Measurements from ENCODE around the gene TBC1D22A. TPM values are rescaled to one million over a fixed set of nuclear protein-coding genes. Genes with fewer than 3 reads are reported as not detected.

TBC1D22A gene
- total RNA-seq, 3 donors from 2014 or later: 19.0 to 23.6 (median 23.6) TPM

DNA sequence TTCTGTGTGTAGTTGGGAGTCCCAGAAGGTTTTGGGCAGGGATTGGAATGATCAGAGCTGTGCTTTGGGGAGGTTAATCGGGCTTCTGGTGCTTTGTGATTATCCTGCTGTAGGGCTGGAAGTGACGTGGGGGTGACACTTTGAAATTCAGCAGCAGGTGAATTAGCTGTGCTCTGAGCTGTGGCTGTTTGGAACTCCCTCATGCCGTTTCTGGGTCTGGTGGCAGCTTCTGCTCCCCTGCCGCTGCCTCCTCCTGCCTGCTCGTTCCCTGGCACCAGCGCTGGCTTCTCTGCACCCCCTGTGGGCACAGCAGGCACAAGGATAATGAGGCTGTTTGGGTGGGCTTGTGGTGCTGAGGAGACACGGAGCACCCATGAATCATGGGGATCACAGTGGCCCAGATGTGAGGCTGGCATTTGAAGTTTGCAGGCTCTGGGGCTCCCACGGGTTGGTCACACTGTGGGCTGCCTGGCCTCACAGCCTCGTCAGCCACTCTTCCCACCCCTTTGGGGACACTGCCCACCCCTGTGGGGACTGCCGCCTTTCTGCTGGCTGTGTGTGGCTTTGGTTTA is 49.7 kb downstream of the TBC1D22A start:
- intact Hi-C loops (cut with DNase I; ENCODE audit: low total_unique reads): no loop called here
- TF ChIP-seq, protein P1, sequence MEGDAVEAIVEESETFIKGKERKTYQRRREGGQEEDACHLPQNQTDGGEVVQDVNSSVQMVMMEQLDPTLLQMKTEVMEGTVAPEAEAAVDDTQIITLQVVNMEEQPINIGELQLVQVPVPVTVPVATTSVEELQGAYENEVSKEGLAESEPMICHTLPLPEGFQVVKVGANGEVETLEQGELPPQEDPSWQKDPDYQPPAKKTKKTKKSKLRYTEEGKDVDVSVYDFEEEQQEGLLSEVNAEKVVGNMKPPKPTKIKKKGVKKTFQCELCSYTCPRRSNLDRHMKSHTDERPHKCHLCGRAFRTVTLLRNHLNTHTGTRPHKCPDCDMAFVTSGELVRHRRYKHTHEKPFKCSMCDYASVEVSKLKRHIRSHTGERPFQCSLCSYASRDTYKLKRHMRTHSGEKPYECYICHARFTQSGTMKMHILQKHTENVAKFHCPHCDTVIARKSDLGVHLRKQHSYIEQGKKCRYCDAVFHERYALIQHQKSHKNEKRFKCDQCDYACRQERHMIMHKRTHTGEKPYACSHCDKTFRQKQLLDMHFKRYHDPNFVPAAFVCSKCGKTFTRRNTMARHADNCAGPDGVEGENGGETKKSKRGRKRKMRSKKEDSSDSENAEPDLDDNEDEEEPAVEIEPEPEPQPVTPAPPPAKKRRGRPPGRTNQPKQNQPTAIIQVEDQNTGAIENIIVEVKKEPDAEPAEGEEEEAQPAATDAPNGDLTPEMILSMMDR (IDR thresholded peaks at IDR 0.05): no peak
- TF ChIP-seq POLR2A (IDR thresholded peaks at IDR 0.05) (no peak), POLR2AphosphoS5 (IDR thresholded peaks at IDR 0.05) (no peak)

DNA sequence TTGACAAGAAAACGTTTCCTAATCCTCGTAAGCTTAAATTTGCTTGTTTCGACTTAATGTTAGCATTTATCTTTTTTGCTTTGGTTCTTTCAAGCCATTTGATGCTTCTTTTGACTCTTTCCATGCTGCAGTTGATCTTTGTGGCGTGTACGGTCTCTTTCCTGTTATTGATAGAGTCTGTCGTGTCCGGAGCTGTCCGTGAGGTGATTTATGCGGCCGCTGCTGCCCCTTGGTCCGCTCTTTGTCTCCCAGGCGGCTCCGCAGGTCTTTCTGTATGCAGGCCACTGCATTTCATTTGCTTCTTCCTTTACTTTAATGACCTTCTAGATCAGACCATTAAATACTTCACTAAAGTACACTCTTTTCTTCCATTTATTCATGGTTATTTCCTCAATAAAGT is 50.3 kb downstream of the TBC1D22A start:
- Histone ChIP-seq H3K27me3 (no peaks in the 10 kb centered on the region), H3K27ac (no peak overlapping the region), H3K9me3 (no peaks in the 10 kb centered on the region), H3K4me3 (no peak overlapping the region), H3K4me1 (no peaks in the 10 kb centered on the region), H3K36me3 (no peaks in the 10 kb centered on the region)
- no peak for TF ChIP-seq POLR2A (IDR thresholded peaks at IDR 0.05)
- TF ChIP-seq, protein P1 (IDR thresholded peaks at IDR 0.05): no peak
- TF ChIP-seq POLR2AphosphoS5 (IDR thresholded peaks at IDR 0.05): no peak
- intact Hi-C loops (cut with DNase I; ENCODE audit: low total_unique reads): no loop called here
- no peak for DNase-seq (ENCODE audit: low spot score in 2 of 2)

More for the DNA sequence above, 49.7 kb downstream of the TBC1D22A start:
- no peak for DNase-seq (ENCODE audit: low spot score in 2 of 2)
- Histone ChIP-seq H3K27ac (no peak overlapping the region), H3K4me3 (no peak overlapping the region), H3K4me1 (no peaks in the 10 kb centered on the region), H3K9me3 (no peaks in the 10 kb centered on the region), H3K36me3 (no peaks in the 10 kb centered on the region), H3K27me3 (no peaks in the 10 kb centered on the region)

DNA sequence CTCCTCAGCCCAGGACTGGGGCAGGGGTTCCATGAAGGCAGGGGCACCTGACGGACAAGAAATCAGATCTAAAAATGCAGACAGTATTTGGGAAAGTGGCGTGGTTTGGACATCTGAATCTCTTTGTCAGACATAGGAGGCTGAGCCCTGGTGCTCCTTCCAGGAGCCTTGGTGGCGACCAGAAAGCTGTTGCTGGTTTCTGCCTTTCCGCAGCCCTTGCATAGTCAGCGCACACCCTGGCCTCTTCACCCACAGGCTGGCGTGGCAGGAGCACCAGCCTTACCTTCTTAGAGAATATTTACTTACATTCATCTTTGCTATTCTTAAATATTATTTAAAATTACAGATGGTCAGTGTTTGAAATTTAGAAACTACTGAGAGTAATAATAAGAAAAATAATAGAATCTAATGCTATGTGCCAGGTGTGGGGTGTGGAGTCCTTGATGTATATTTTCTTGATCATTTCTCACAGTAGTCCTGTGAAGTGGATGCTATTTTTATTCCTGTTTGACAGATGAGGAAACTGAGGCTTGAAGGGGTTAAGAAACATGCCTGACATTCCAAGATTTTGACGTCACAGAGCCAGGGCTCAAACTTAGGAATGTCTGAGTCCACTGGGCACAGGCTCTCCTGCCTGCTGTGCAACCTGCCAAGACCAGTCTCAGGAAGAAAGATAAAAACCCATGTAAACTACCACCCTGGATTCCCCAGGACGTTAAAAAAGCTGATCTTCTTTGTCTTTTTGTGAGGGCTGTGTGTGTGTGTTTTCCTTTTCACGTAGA is 51.6 kb downstream of the TBC1D22A start:
- no peak overlapping the region for H3K4me3 ChIP-seq
- H3K36me3 ChIP-seq: no peaks in the 10 kb centered on the region
- intact Hi-C loops (cut with DNase I; ENCODE audit: low total_unique reads): no loop called here
- no peaks in the 10 kb centered on the region for H3K27me3 ChIP-seq
- no peaks in the 10 kb centered on the region for H3K4me1 ChIP-seq
- no peak overlapping the region for H3K27ac ChIP-seq
- peak in 1 of 2 donors; percentile 16 for DNase-seq (ENCODE audit: low spot score in 2 of 2)
- no peaks in the 10 kb centered on the region for H3K9me3 ChIP-seq
- TF ChIP-seq POLR2AphosphoS5 (IDR thresholded peaks at IDR 0.05): no peak
- TF ChIP-seq, protein P1 (IDR thresholded peaks at IDR 0.05): no peak
- no peak for TF ChIP-seq POLR2A (IDR thresholded peaks at IDR 0.05)

DNA sequence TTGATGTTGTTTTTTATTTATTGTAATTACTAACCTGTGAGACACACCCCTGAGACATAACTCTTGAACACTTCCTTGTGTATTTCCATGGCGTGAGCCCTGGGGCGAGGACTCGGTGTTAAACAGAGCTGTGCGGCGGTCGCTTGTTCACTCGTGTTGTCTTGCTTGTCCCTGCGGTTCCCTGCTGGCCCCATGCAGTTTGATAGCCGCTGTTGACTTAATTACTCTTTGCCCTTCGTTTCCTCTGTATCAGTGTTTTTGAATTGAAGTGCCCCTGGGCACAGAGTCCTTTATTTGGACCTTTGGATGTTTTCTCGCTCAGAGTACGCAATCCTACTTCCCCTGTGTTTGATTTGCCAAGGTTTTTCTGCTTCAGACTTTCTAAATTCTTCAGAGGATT is 52.7 kb downstream of the TBC1D22A start:
- H3K36me3 ChIP-seq: no peaks in the 10 kb centered on the region
- intact Hi-C loops (cut with DNase I; ENCODE audit: low total_unique reads): no loop called here
- no peak overlapping the region for H3K27ac ChIP-seq
- no peaks in the 10 kb centered on the region for H3K27me3 ChIP-seq
- TF ChIP-seq POLR2A (IDR thresholded peaks at IDR 0.05): no peak
- TF ChIP-seq POLR2AphosphoS5 (IDR thresholded peaks at IDR 0.05): no peak
- TF ChIP-seq, protein P1 (IDR thresholded peaks at IDR 0.05): no peak
- no peaks in the 10 kb centered on the region for H3K4me1 ChIP-seq
- H3K4me3 ChIP-seq: no peak overlapping the region
- H3K9me3 ChIP-seq: no peaks in the 10 kb centered on the region
- DNase-seq (ENCODE audit: low spot score in 2 of 2): peak in 1 of 2 donors; percentile 15

DNA sequence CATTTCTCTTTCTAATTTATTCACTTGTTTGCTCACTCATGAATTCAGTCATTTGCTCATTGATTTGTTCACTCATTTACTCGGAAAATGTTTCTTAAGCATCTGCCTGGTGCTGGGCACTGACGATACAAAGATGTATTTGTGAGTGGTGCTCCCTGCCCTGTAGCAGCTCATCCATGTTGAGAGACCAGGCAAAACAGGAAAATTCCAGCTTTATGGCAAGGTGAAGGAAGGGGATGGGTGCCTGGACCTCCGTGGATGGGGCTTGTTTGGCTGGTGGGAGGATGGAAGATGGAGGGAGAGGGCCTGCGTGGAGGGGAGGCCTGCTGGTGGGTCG is 53.1 kb downstream of the TBC1D22A start:
- Histone ChIP-seq H3K27me3 (no peaks in the 10 kb centered on the region), H3K36me3 (no peaks in the 10 kb centered on the region), H3K27ac (peak overlapping the region in 1 of 2 donors; percentile 57), H3K4me1 (no peaks in the 10 kb centered on the region), H3K4me3 (no peak overlapping the region), H3K9me3 (no peaks in the 10 kb centered on the region)
- TF ChIP-seq, protein P1 (IDR thresholded peaks at IDR 0.05): no peak
- TF ChIP-seq POLR2AphosphoS5 (IDR thresholded peaks at IDR 0.05): no peak
- TF ChIP-seq POLR2A (IDR thresholded peaks at IDR 0.05): no peak
- DNase-seq (ENCODE audit: low spot score in 2 of 2): peak in 1 of 2 donors; percentile 5
- intact Hi-C loops (cut with DNase I; ENCODE audit: low total_unique reads): no loop called here
